Activated CD4-positive, CD25-positive, alpha-beta regulatory T cell treated with anti-CD3 and anti-CD28 coated beads, Interleukin-2, amount 50 U/mL, for 16 hours (primary cell): Measurements from ENCODE around the gene CAMK1D.

Source experiments
- DNase-seq: peaks from one replicate; pipeline ENCODE4 v3.0.0-alpha.2; 2020; ENCODE audit warnings: low read depth, low spot score

CAMK1D gene

GRCh38 chr10:12625393-12626023 is 276.2 kb downstream of the CAMK1D start:
- no peak for DNase-seq

- no peak for DNase-seq
Measured at GRCh38 chr10:12628153-12628552, 278.8 kb downstream of the CAMK1D start.

GRCh38 chr10:12628964-12629766 is 279.8 kb downstream of the CAMK1D start:
- DNase-seq, result no peak

GRCh38 chr10:12629767-12630165 is 280.4 kb downstream of the CAMK1D start:
- no peak for DNase-seq

- DNase-seq, result no peak
Measured at GRCh38 chr10:12631216-12631615, 281.9 kb downstream of the CAMK1D start.

GRCh38 chr10:12631787-12632562 is 282.6 kb downstream of the CAMK1D start:
- DNase-seq, result no peak

GRCh38 chr10:12633776-12634620 is 284.7 kb downstream of the CAMK1D start:
- DNase-seq, result no peak

GRCh38 chr10:12634621-12634931 is 285.2 kb downstream of the CAMK1D start:
- DNase-seq, result no peak

GRCh38 chr10:12635127-12635541 is 285.8 kb downstream of the CAMK1D start:
- no peak for DNase-seq

- DNase-seq, result no peak
Measured at GRCh38 chr10:12636571-12636970, 287.2 kb downstream of the CAMK1D start.

- no peak for DNase-seq
Measured at GRCh38 chr10:12637649-12638048, 288.3 kb downstream of the CAMK1D start.

GRCh38 chr10:12638103-12638502 is 288.8 kb downstream of the CAMK1D start:
- DNase-seq, result no peak

- no peak for DNase-seq
Measured at GRCh38 chr10:12638781-12639180, 289.4 kb downstream of the CAMK1D start.

GRCh38 chr10:12639996-12640944 is 290.9 kb downstream of the CAMK1D start:
- DNase-seq, result no peak

- DNase-seq, result no peak
Measured at GRCh38 chr10:12642036-12642435, 292.7 kb downstream of the CAMK1D start.

- no peak for DNase-seq
Measured at GRCh38 chr10:12643279-12643678, 293.9 kb downstream of the CAMK1D start.

GRCh38 chr10:12644380-12645144 is 295.2 kb downstream of the CAMK1D start:
- no peak for DNase-seq

GRCh38 chr10:12645449-12645848 is 296.1 kb downstream of the CAMK1D start:
- DNase-seq, result no peak

- DNase-seq, result no peak
Measured at GRCh38 chr10:12649012-12649584, 299.8 kb downstream of the CAMK1D start.
